Glomerular visceral epithelial cell (primary cell): ENCODE measurements around the gene ZNG1F.
"Not testable (repeated sequence)": the region's sequence is repeated elsewhere in the genome, so short reads cannot be mapped to it uniquely, and the experiment has no call there.

Source experiments
- DNase-seq: peaks from one replicate; pipeline ENCODE4 v3.0.0-alpha.2; 2016; ENCODE audit errors: extremely low spot score

The ZNG1F gene

GRCh38 chr9:41189217-41189616 lies at the start of gene ZNG1F:
ZNG1F (minus strand) TSS chr9:41189317; CDS start chr9:41189258, 59 bp downstream.
- DNase-seq = not testable (repeated sequence)

GRCh38 chr9:41237110-41237749 lies 48.1 kb upstream of the ZNG1F start:
- DNase-seq = peak; percentile 7

- not testable (repeated sequence) for DNase-seq
Observed at GRCh38 chr9:41236486-41237109, 47.5 kb upstream of the ZNG1F start.

- DNase-seq = peak; percentile 9
Observed at GRCh38 chr9:41234811-41235805, 46.0 kb upstream of the ZNG1F start.

DNA sequence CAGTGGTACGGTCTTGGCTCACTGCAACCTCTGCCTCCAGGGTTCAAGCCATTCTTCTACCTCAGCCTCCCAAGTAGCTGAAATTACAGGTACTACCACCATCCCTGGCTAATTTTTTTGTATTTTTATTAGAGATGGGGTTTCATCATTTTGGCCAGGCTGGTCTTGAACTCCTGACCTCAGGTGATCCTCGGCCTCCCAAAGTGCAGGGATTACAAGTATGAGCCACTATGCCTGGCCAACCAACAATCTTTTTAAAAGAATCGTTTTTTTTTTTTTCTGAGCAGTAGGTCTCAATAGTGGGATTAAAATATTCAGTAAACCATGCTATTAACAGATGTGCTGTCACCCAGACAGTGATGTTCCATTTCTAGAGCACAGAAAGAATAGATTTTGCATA lies 45.1 kb upstream of the ZNG1F start:
- not testable (repeated sequence) for DNase-seq

GRCh38 chr9:41232326-41232725 lies 43.2 kb upstream of the ZNG1F start:
- DNase-seq = peak; percentile 6

GRCh38 chr9:41230418-41230817 lies 41.3 kb upstream of the ZNG1F start:
- DNase-seq = peak; percentile 15

DNA sequence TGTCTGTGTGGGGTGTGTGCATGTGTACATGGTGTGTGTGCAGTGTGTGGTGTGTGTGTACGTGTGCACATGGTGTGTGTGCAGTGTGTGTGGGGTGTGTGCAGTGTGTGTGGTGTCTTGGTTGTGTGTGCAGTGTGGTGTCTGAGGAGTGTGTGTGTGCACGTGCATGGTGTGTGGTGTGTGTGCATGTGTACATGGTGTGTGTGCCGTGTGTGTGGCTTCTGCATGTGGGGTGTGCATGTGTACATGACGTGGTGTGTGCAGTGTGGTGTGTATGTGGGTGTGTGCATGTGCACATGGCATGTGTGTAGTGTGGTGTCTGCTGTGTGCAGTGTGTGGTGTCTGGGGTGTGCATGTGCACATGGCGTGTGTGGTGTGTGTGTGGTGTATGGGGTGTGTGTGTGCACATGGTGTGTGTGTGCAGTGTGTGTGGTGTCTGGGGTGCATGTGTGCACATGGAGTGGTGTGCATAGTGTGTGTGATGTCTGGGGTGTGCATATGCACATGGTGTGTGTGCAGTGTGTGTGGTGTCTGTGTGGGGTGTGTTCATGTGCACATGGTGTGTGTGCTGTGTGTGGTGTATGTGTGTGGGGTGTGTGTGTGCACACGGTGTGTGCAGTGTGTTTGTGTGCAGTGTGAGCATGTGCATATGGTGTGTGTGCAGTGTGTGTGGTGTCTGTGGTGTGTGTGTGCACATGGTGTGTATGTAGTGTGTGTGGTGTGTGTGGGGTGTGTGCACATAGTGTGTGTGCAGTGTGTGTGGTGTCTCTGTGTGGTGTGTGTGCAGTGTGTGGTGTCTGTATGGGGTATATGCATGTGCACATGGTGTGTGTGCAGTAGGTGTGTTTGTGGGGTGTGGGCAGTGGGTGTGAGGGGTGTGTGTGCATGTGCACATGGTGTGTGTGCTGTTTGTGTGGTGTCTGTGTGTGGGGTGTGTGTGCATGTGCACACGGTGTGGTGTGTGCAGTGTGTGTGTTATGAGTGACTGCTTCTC lies 40.6 kb upstream of the ZNG1F start:
- peak; percentile 25 for DNase-seq

DNA sequence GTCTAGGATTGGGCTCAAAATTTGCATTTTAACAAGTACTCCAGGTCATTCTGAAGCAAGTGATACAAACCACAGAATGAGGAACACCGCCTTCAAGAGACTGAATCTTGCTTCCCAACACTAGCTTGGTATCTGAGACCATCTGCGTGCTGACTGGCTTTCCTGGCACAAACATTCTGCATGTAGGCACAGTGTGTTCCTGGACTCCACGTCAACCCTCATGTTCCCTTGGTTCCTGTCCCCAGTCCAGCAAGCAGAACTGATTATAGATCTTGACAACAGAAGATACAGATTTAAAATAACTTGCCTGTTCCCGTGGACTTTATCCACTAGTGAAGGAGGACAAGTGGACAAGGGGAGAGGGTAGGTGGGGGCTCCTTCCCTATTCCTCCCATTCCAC lies 30.7 kb upstream of the ZNG1F start:
- not testable (repeated sequence) for DNase-seq

- not testable (repeated sequence) for DNase-seq
Observed at GRCh38 chr9:41188439-41188838, 678 bp downstream of the ZNG1F start.

DNA sequence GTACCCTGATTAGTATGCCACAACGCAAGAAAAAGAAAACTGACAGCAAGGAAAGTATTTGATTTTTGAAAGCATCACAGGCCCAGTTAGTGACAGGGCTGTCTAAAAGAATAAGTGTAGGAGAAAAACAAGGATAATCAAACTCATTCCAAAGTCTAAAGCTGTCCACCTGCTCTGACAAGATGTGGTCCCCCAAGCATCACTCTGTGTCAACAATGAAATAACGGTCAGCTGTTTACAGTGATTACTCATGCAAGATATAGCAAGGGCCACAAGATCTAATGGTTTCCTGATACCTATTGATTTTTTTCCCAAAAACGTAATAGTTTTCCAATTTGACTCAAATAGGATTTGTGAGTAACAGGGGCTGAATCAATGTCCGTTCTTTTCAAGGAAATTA lies 14.1 kb downstream of the ZNG1F start:
- DNase-seq = not testable (repeated sequence)

- not testable (repeated sequence) for DNase-seq
Observed at GRCh38 chr9:41150116-41150515, 39.0 kb downstream of the ZNG1F start.

GRCh38 chr9:41141878-41142277 lies 47.2 kb downstream of the ZNG1F start:
- not testable (repeated sequence) for DNase-seq

DNA sequence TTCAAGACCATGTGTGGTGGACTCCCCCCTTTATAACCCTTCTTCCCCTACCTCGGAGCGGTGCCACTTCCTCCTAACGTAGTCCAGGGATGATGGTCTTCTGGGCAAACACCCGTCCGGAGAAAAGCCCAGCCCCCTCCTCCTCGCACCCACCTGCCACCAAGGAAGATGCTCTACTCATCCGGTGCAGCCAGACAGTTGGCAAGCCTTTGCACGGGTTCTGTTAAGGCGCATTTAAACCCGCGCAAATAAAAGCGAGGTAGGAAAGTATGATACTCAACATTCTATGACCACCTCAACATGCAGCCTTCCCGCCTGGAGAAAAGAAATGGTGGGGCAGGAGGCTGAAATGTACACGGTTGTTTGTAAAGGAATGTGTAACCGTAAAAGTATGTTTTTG lies 60.5 kb downstream of the ZNG1F start, which contains the start of gene FOXD4L6:
Gene FOXD4L6, minus strand, starts transcription at position 101 of the 400 bp plus-strand sequence. CDS start 298 bp downstream, outside the sequence.
- not testable (repeated sequence) for DNase-seq

- DNase-seq = not testable (repeated sequence)
Observed at GRCh38 chr9:41126746-41127446, 62.2 kb downstream of the ZNG1F start.

GRCh38 chr9:41125936-41126335 lies 63.2 kb downstream of the ZNG1F start:
- DNase-seq = not testable (repeated sequence)

DNA sequence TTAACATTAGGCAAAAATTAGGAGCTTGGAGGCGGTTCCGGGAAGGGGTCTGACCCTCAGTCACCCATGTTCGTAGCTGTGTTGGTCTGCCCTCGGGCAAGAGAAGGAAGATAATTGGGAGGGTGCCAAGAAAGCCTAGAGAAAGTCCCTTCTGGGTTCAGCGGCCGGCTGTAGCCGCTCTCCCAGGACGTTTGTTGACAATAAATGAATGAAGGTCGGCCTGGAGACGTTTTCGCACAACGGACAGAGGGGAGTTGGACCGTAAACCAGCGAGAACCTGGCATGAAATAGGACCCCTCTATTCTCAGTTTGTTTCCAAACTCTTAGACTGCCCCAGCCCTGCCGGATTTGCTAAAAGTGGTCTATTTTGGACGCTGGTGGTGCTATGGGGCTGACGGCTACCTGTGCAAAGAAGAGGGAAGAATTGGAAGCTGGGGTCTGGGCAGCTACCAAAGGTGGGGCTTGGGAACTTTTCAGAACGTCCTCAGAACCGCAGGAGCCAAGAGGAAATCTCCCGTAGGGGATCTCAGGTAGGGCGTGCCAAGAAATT lies 63.9 kb downstream of the ZNG1F start:
- not testable (repeated sequence) for DNase-seq

- not testable (repeated sequence) for DNase-seq
Observed at GRCh38 chr9:41124250-41125108, 64.6 kb downstream of the ZNG1F start.

GRCh38 chr9:41123812-41124211 lies 65.3 kb downstream of the ZNG1F start:
- DNase-seq = not testable (repeated sequence)
